GM18511 (cell line): ENCODE results near the gene AK4.

Experiments
- ATAC-seq: cut with Tn5 transposase; IDR thresholded peaks from one replicate; pipeline ENCODE4 v1.9.1; 2021; ENCODE audit warnings: mild to moderate bottlenecking, moderate library complexity; ENCODE audit not compliant: unreplicated experiment

Gene AK4

GRCh38 chr1:65269612-65270011 is 121.6 kb downstream of the AK4 start:
- ATAC-seq, result no peak

GRCh38 chr1:65276197-65276939 is 128.4 kb downstream of the AK4 start:
- no peak for ATAC-seq

- no peak for ATAC-seq
These were observed 129.8 kb downstream of the AK4 start for GRCh38 chr1:65277605-65278347.

DNA sequence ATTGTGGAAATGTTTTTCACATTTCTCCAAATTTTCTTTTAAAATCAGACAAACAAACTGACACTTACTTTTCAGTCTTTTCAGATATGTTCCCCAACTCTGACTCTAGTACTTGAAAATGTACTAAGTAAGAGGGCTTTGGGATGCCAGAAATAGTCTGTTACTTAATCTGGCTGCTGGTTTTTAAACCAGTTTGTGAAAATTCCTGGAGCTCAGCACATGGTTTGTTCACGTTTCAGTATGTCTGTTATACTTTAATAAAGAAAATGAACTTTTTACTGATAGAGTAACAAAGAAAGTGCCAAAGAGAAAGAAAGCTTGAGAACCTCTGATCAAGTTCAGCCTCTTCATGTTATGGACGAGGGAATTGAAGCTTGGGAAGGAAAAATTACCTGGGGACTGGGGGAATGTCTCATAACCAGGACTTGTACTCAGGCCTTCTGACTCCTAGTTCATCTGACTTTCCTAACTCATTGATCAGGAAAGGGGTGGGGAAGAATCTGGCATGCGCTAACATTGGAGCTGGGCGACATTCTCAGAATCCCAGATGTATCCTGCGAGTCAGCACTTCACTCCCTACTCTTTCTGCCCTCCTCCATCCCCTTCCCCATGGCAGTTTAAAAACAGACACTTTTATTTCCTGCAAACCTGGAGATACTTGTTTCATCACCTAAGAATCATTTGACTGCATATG is 130.5 kb downstream of the AK4 start:
- no peak for ATAC-seq

- ATAC-seq, result no peak
These were observed 131.2 kb downstream of the AK4 start for GRCh38 chr1:65279070-65279779.
